ENCODE data around the gene MOB3C.

MOB3C gene

GRCh38 chr1:46568461-46568891, 48.1 kb downstream of the MOB3C start:
- Histone ChIP-seq H3K4me2 (ENCODE audit: low read depth, low read length) (no peak overlapping the region), H3K9me2 (replicated peaks; ENCODE audit: insufficient read depth, low read length) (no peaks in the 10 kb centered on the region), H4K20me1 (ENCODE audit: insufficient read depth, low read length) (no peaks in the 10 kb centered on the region), H3K4me3 (ENCODE audit: low read length) (no peak overlapping the region), H3F3A (ENCODE audit: insufficient read depth, low read length) (no peaks in the 10 kb centered on the region), H3K27me3 (replicated peaks; ENCODE audit: insufficient read depth, low read length) (no peaks in the 10 kb centered on the region), H3K9me3 (replicated peaks; ENCODE audit: insufficient read depth, low read length) (no peaks in the 10 kb centered on the region), H3K4me1 (ENCODE audit: low read length) (no peaks in the 10 kb centered on the region), H3K9ac (ENCODE audit: low read length) (no peak overlapping the region), H3K36me3 (replicated peaks; ENCODE audit: insufficient read depth, low read length) (no peaks in the 10 kb centered on the region), H3K27ac (ENCODE audit: low read length) (no peak overlapping the region), H3K79me2 (ENCODE audit: low read length) (no peaks in the 10 kb centered on the region), H2AFZ (ENCODE audit: low read length) (no peak overlapping the region)
- no peak for DNase-seq
- TF ChIP-seq EZH2 (optimal IDR thresholded peaks at IDR 0.05; ENCODE audit: low read depth, low read length) (no peak), CTCF (IDR thresholded peaks at IDR 0.05; ENCODE audit: low read length) (no peak), EZH2phosphoT487 (IDR thresholded peaks at IDR 0.05; ENCODE audit: low read length) (no peak)

- Histone ChIP-seq H3K4me2 (ENCODE audit: low read depth, low read length) (no peak overlapping the region), H3K27me3 (replicated peaks; ENCODE audit: insufficient read depth, low read length) (no peaks in the 10 kb centered on the region), H2AFZ (ENCODE audit: low read length) (no peak overlapping the region), H3K4me3 (ENCODE audit: low read length) (no peak overlapping the region), H3K27ac (ENCODE audit: low read length) (no peak overlapping the region), H4K20me1 (ENCODE audit: insufficient read depth, low read length) (no peaks in the 10 kb centered on the region), H3F3A (ENCODE audit: insufficient read depth, low read length) (no peaks in the 10 kb centered on the region), H3K9me3 (replicated peaks; ENCODE audit: insufficient read depth, low read length) (no peaks in the 10 kb centered on the region), H3K79me2 (ENCODE audit: low read length) (no peaks in the 10 kb centered on the region), H3K4me1 (ENCODE audit: low read length) (no peaks in the 10 kb centered on the region), H3K9me2 (replicated peaks; ENCODE audit: insufficient read depth, low read length) (no peaks in the 10 kb centered on the region), H3K36me3 (replicated peaks; ENCODE audit: insufficient read depth, low read length) (no peaks in the 10 kb centered on the region), H3K9ac (ENCODE audit: low read length) (no peak overlapping the region)
- no peak for DNase-seq
- TF ChIP-seq EZH2 (optimal IDR thresholded peaks at IDR 0.05; ENCODE audit: low read depth, low read length) (no peak), CTCF (IDR thresholded peaks at IDR 0.05; ENCODE audit: low read length) (no peak), EZH2phosphoT487 (IDR thresholded peaks at IDR 0.05; ENCODE audit: low read length) (no peak)
These were observed 53.3 kb downstream of the MOB3C start for GRCh38 chr1:46563341-46563740.

- Histone ChIP-seq H3K27ac (ENCODE audit: low read length) (no peak overlapping the region), H3K27me3 (replicated peaks; ENCODE audit: insufficient read depth, low read length) (no peaks in the 10 kb centered on the region), H2AFZ (ENCODE audit: low read length) (no peak overlapping the region), H3F3A (ENCODE audit: insufficient read depth, low read length) (no peaks in the 10 kb centered on the region), H3K9me2 (replicated peaks; ENCODE audit: insufficient read depth, low read length) (no peaks in the 10 kb centered on the region), H3K4me1 (ENCODE audit: low read length) (no peaks in the 10 kb centered on the region), H3K79me2 (ENCODE audit: low read length) (no peaks in the 10 kb centered on the region), H3K9me3 (replicated peaks; ENCODE audit: insufficient read depth, low read length) (no peaks in the 10 kb centered on the region), H3K36me3 (replicated peaks; ENCODE audit: insufficient read depth, low read length) (no peaks in the 10 kb centered on the region), H3K9ac (ENCODE audit: low read length) (no peak overlapping the region), H4K20me1 (ENCODE audit: insufficient read depth, low read length) (no peaks in the 10 kb centered on the region), H3K4me2 (ENCODE audit: low read depth, low read length) (no peak overlapping the region), H3K4me3 (ENCODE audit: low read length) (no peak overlapping the region)
- no peak for DNase-seq
- no peak for TF ChIP-seq CTCF (IDR thresholded peaks at IDR 0.05; ENCODE audit: low read length)
- no peak for TF ChIP-seq EZH2phosphoT487 (IDR thresholded peaks at IDR 0.05; ENCODE audit: low read length)
- TF ChIP-seq EZH2 (optimal IDR thresholded peaks at IDR 0.05; ENCODE audit: low read depth, low read length) = no peak
These were observed 54.1 kb downstream of the MOB3C start for GRCh38 chr1:46562498-46562897.
